Endothelial cell of umbilical vein (primary cell): ENCODE data around the gene BLOC1S3. TPM values are rescaled to one million over a fixed set of nuclear protein-coding genes. Genes with fewer than 3 reads are reported as not detected.

Experiments
- BruUV-seq: library from RNA; stranded (reverse); fragments of 400-500 nt; replicated peaks from 2 replicates; lab custom pipeline; 2021; lab: Mats Ljungman, UMichigan
- CTCF ChIA-PET: fragments of 300-600, 350-600 bp; sonication (Branson Sonifier 250); formaldehyde crosslinking; loops from one replicate; lab custom pipeline; 2021; ENCODE audit warnings: antibody characterized with exemption, inconsistent platforms; lab: Charles Lee
- POLR2A ChIA-PET: fragments of 300-600, 350-600 bp; sonication (Branson Sonifier 250); formaldehyde crosslinking; loops from one replicate; lab custom pipeline; 2021; ENCODE audit warnings: antibody characterized with exemption, inconsistent platforms; lab: Charles Lee
- DNase-seq: peaks from one replicate; pipeline ENCODE4 v3.0.0-alpha.2; 2011; ENCODE audit warnings: low read depth, low spot score
- FAIRE-seq: peaks from 2 replicates; lab custom pipeline; 2011; peaks lifted over from hg19 to GRCh38; lab: Jason Lieb, UNC
- H2AFZ ChIP-seq: 2 replicates; pipeline ENCODE4 v1.6.0; 2012; ENCODE audit warnings: low read depth, low read length, control low read depth, inconsistent platforms
- H3K27ac ChIP-seq: 2 replicates; pipeline ENCODE4 v1.5.1; 2011; ENCODE audit warnings: low read depth, mild to moderate bottlenecking, control low read depth, low read length, moderate library complexity; ENCODE audit not compliant: insufficient read depth
- H3K27me3 ChIP-seq, 2 experiments: 2 replicates each; pipeline versions ENCODE4 v1.6.0 to v1.6.1; 2011; ENCODE audit warnings: low read length in 2 of 2, mixed read lengths in 1 of 2; ENCODE audit not compliant: control insufficient read depth in 2 of 2, insufficient read depth in 2 of 2
- H3K36me3 ChIP-seq, 2 experiments: 2 replicates in 1 of 2; 3 replicates in 1 of 2; pipeline ENCODE4 v1.5.1; 2011; ENCODE audit warnings: low read length in 2 of 2, mild to moderate bottlenecking in 1 of 2, moderate library complexity in 1 of 2; ENCODE audit not compliant: control insufficient read depth in 2 of 2, insufficient read depth in 2 of 2; ENCODE audit errors: extremely low read depth in 1 of 2
- H3K4me1 ChIP-seq: 3 replicates; pipeline ENCODE4 v1.5.1; 2011; ENCODE audit warnings: mild to moderate bottlenecking, low read length; ENCODE audit not compliant: control insufficient read depth, insufficient read depth; ENCODE audit errors: extremely low read depth
- H3K4me2 ChIP-seq: 2 replicates; pipeline ENCODE4 v1.6.1; 2011; ENCODE audit warnings: low read length, control low read depth, mixed read lengths; ENCODE audit not compliant: insufficient read depth
- H3K4me3 ChIP-seq, 3 experiments: fragments of 200-600 bp in 1 of 3; sonication (generic), shearing (Covaris generic) in 1 of 3; replicated peaks in 1 of 3; 2 replicates each; pipeline ENCODE4 v1.5.1; 2011 to 2016; ENCODE audit warnings: control low read depth in 3 of 3, low read length in 3 of 3, mild to moderate bottlenecking in 2 of 3, inconsistent platforms in 1 of 3, low read depth in 1 of 3, moderate library complexity in 1 of 3; ENCODE audit not compliant: insufficient read depth in 1 of 3
- H3K79me2 ChIP-seq: 2 replicates; pipeline ENCODE4 v1.6.0; 2012; ENCODE audit warnings: low read length, inconsistent platforms; ENCODE audit not compliant: control insufficient read depth, insufficient read depth
- H3K9ac ChIP-seq: replicated peaks from 2 replicates; pipeline ENCODE3; 2011; ENCODE audit warnings: low read length, control low read depth; ENCODE audit not compliant: insufficient read depth; ENCODE audit errors: extremely low read depth
- H3K9me1 ChIP-seq: replicated peaks from 3 replicates; pipeline ENCODE4 v1.6.0; 2011; ENCODE audit warnings: mild to moderate bottlenecking, low read length; ENCODE audit not compliant: control insufficient read depth, insufficient read depth; ENCODE audit errors: extremely low read depth
- H3K9me3 ChIP-seq: replicated peaks from 2 replicates; pipeline ENCODE4 v1.5.1; 2012; ENCODE audit warnings: low read length, inconsistent platforms; ENCODE audit not compliant: control insufficient read depth, insufficient read depth
- H4K20me1 ChIP-seq: replicated peaks from 2 replicates; pipeline ENCODE3; 2011; ENCODE audit warnings: mild to moderate bottlenecking, low read length; ENCODE audit not compliant: control insufficient read depth, insufficient read depth; ENCODE audit errors: extremely low read depth
- CTCF ChIP-seq, 2 donors: IDR thresholded peaks; 1 replicate in 1 of 2; 2 replicates in 1 of 2; pipeline ENCODE4 v1.5.1; 2011; ENCODE audit warnings: low read length in 2 of 2, mild to moderate bottlenecking in 2 of 2, moderate library complexity in 2 of 2, control low read depth in 1 of 2, inconsistent platforms in 1 of 2, low read depth in 1 of 2; ENCODE audit not compliant: insufficient read depth in 1 of 2; ENCODE audit errors: extremely low read depth in 1 of 2
- EZH2 ChIP-seq: IDR thresholded peaks from 2 replicates; pipeline ENCODE4 v1.6.1; 2012; ENCODE audit warnings: borderline replicate concordance, low read depth, mild to moderate bottlenecking, moderate library complexity, low read length, inconsistent platforms; ENCODE audit not compliant: severe bottlenecking
- FOS ChIP-seq: IDR thresholded peaks from 2 replicates; pipeline ENCODE4 v1.6.1; 2011; ENCODE audit warnings: mild to moderate bottlenecking, low read length, moderate library complexity, borderline replicate concordance; ENCODE audit not compliant: insufficient read depth
- GATA2 ChIP-seq: IDR thresholded peaks from 2 replicates; pipeline ENCODE4 v1.7.0; 2011; ENCODE audit warnings: low read depth, mild to moderate bottlenecking, moderate library complexity, mixed read lengths, low read length; ENCODE audit not compliant: insufficient read length, insufficient read depth
- JUN ChIP-seq: IDR thresholded peaks from 2 replicates; pipeline ENCODE4 v1.6.1; 2011; ENCODE audit warnings: borderline replicate concordance, low read depth; ENCODE audit not compliant: insufficient read length, insufficient read depth
- MAX ChIP-seq: IDR thresholded peaks from 2 replicates; pipeline ENCODE4 v1.6.1; 2011; ENCODE audit not compliant: insufficient read depth, insufficient read length
- MYC ChIP-seq: IDR thresholded peaks from one replicate; pipeline ENCODE4 v1.6.1; 2011; ENCODE audit warnings: mild to moderate bottlenecking, low read depth, low read length
- POLR2A ChIP-seq: IDR thresholded peaks from 2 replicates; pipeline ENCODE4 v1.6.1; 2012; ENCODE audit warnings: low read depth, mild to moderate bottlenecking, control low read depth, low read length
- POLR2AphosphoS5 ChIP-seq: IDR thresholded peaks from 2 replicates; pipeline ENCODE4 v1.6.1; 2012; ENCODE audit warnings: low read depth, mild to moderate bottlenecking, control low read depth, low read length, moderate library complexity; ENCODE audit not compliant: insufficient read depth
- dilution Hi-C: fragments of 300-500 bp; cut with MboI; formaldehyde crosslinking; loops from one replicate; pipeline ENCODE4 v1.15.0; 2019; ENCODE audit warnings: low sequenced_read_pairs; ENCODE audit not compliant: extremely low pct_ligation_motif_present
- intact Hi-C: fragments of 100-400 bp; cut with micrococcal nuclease; formaldehyde crosslinking; loops from one replicate; pipeline ENCODE4 v1.10.0; 2022
- polyA plus RNA-seq, 4 experiments: library from polyadenylated mRNA; depleted of rRNA in 3 of 4; stranded (reverse) in 3 of 4; unstranded in 1 of 4; fragments of >200 nt; gene quantifications; 2 replicates each; pipeline versions ENCODE4 v1.2.1 to v1.2.3, GENCODE V29; 2011 to 2012; ENCODE audit warnings: missing spikeins in 1 of 4
- total RNA-seq: library from RNA; stranded (reverse); gene quantifications from 2 replicates; pipeline ENCODE4 v1.2.3, GENCODE V29; 2021

Gene BLOC1S3
- total and polyA plus RNA-seq, 2 donors (not counting 3 experiments of a cell fraction or from before 2014, with no cell fraction given), result 13.6 to 17.4 TPM

- Histone ChIP-seq H3K4me3 (no peak overlapping the region), H3K9me3 (no peaks in the 10 kb centered on the region), H4K20me1 (no peaks in the 10 kb centered on the region), H3K9me1 (no peaks in the 10 kb centered on the region), H3K9ac (no peak overlapping the region), H3K4me2 (no peak overlapping the region), H3K79me2 (no peaks in the 10 kb centered on the region), H3K27ac (no peak overlapping the region), H2AFZ (no peak overlapping the region), H3K4me1 (peaks cover 18% of the 10 kb centered on the region), H3K27me3 (no peaks in the 10 kb centered on the region), H3K36me3 (no peaks in the 10 kb centered on the region)
- intact Hi-C loops, result no loop called here
- DNase-seq (no peak), FAIRE-seq (no peak)
- BruUV-seq, result no TSS peak
- TF ChIP-seq MAX, result no peak
- TF ChIP-seq JUN, result no peak
- no peak for TF ChIP-seq MYC
- TF ChIP-seq FOS, result no peak
- TF ChIP-seq POLR2A, result no peak
- no peak for TF ChIP-seq POLR2AphosphoS5
- no peak for TF ChIP-seq CTCF (IDR thresholded peaks at IDR 0.05; ENCODE audit: extremely low read depth in 1 of 2, insufficient read depth in 1 of 2, low read depth in 1 of 2, low read length in 2 of 2)
- no peak for TF ChIP-seq EZH2
- no peak for TF ChIP-seq GATA2
- ChIA-PET POLR2A (no interaction called here), CTCF (interaction anchor here (0.6 kb wide), 1 partner anchor 31 kb away, joined by 4 read pairs; no protein-coding TSS in a partner anchor)
- dilution Hi-C loops, result no loop called here
These were observed 38.8 kb downstream of the BLOC1S3 start for GRCh38 chr19:45217193-45217956.
